ENCODE data around the gene MYL9.

GRCh38 chr20:36591281-36591680, 50.0 kb downstream of the MYL9 start:
- TF ChIP-seq EZH2phosphoT487 (IDR thresholded peaks at IDR 0.05; ENCODE audit: insufficient read depth, low read depth) (no peak), EZH2 (IDR thresholded peaks at IDR 0.05; ENCODE audit: insufficient read depth, poor library complexity, severe bottlenecking) (no peak)

All from GM23248 (cell line).